GM19372 (cell line): ENCODE results near the gene PLXDC1.
"Not testable (repeated sequence)": the region's sequence is repeated elsewhere in the genome, so short reads cannot be mapped to it uniquely, and the experiment has no call there.

Experiments used
- ATAC-seq: cut with Tn5 transposase; IDR thresholded peaks from one replicate; pipeline ENCODE4 v1.9.1; 2021; ENCODE audit warnings: mild to moderate bottlenecking, low read depth, moderate library complexity; ENCODE audit not compliant: unreplicated experiment

Gene PLXDC1

DNA sequence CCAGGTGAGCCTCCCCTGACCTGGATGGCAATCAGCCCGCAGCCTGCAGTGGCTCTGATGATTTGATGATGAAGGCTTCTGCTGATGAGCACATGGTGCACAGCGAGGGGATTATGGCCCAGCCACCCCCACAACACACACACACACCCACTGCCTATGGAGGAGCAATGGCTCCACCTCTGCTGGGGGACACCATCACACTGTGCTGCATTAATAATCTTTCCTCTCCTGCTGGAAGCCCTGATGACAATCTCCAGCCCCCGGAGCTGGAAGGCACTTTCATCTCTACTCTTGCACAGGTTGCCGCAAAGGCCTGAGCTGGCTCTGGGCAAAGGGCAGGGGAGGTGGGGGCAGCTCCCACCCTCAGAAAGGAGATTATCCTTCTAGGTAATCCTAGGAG is 79.9 kb downstream of the PLXDC1 start:
- ATAC-seq, result no peak

DNA sequence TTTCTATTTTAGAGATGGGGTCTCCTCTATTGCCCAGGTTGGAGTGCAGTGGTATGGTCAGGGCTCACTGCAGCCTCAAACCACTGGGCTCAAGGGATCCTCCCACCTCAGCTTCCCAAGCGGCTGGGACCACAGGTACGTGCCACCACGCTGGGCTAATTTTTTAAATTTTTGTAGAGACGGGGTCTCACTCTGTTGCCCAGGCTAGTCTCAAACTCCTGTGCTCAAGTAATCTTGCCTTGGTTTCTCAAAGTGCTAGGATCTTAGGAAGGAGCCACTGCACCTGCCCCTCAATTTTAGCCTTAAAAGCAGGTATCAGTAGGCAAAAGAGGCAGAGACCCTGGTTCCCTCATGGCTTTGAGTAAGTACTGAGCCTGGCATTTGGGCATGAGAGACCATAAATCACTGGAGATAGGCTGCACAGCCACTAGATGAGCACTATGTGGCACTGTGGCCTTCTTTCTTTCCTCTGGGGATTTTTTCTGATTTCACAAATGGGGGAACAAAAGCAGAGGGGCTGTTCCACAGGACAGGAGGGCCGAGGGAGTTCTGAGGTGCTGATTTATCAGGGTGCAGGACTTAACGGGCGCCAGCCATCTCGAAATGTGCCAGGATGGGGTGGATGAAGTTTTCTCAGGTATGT is 82.2 kb downstream of the PLXDC1 start:
- ATAC-seq, result no peak

DNA sequence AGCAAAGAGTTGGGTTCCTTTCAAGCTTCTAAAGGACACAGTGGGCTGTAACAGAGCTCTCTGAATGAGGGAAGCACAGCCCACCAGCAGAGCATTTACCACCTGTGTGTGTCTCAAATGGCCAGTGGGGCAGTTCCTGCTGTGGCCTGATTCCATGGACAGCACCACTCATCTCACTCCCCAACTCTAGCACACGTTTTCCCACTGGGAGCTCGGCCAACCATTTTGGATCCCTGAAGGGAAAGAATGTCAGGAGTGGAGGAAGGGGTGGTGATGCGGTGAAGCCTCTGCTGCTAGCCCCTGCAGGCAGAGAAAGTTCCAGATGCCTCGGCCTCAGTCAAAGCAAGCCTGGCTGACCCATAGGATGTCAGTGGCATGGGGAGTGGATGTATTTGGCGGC is 86.6 kb downstream of the PLXDC1 start:
- no peak for ATAC-seq

DNA sequence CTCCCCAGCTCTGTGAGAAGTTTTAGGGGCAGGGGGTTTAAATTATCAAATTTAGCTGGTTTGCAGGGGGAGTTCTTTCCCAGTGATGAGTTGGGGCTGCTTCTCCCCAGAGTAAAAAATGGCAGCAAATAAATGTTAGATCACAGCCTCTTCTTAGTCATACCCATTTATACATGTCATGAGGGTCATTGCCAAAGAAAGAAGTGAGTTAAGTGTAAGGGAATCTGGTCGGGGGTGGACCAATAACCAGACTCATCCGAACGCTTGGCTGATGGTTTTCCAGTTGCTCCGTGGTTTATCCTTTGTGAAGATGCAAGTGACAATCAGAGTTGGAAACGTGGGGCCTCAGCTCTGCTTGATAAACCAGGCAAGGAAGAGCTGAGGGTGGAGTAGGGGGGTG is 87.1 kb downstream of the PLXDC1 start:
- ATAC-seq, result no peak

DNA sequence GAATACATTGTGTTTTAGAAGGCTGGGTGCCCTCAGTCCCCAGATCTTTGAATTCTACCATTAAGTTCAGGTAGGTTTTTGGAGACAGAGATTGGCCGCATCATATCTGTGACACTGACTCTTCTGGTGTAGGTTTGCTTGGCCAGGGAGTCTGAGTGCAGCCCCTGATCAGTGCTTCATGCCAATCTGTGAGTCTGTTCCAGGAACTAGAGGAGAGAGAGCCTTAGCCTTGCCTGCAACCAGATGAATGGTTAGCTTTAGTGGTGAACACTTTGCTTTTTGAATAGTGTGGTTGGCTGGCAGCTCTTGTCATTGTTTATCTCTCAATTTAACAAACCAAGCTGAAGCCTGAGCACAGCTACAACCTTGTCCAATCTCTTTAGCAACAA is 87.8 kb downstream of the PLXDC1 start:
- no peak for ATAC-seq

DNA sequence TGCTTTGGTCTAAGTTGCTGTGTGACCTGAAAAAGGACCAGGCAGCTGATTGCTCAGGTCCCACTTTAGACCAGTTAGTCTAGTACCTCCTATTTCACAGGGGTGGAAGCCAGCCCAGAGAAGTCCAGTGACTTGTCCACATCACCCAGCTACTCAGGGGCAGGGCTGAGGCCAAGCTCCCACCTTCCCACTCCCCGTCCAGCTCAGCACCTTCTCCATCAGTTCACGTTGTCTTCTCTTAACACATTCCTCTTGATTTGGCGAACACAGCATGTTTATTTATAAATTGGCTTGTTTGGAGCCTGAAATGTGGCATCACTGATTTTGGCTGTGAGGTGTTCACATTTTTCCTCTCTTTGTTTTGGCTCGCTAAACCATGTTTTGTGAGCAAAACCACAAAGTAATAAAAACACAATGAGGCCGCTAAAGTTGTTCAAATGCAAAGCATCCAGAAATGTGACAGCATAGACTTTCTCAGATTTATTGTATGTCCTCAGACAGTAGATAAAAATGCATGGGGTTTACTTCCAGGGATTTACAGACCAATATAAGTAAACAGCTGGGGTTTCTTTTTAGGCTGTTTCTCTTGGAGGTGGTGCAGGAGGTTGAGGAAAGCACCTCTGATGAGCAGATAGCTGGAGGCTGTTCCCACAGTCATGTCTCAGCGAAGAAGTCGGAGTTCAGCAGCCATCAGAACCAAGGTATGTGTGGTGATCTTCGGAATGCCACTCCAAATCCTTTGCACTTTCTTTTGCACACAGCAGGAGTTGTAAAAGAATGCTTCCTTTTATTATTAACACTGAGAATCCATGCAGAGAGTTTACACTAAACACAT is 88.4 kb downstream of the PLXDC1 start:
- ATAC-seq, result no peak

DNA sequence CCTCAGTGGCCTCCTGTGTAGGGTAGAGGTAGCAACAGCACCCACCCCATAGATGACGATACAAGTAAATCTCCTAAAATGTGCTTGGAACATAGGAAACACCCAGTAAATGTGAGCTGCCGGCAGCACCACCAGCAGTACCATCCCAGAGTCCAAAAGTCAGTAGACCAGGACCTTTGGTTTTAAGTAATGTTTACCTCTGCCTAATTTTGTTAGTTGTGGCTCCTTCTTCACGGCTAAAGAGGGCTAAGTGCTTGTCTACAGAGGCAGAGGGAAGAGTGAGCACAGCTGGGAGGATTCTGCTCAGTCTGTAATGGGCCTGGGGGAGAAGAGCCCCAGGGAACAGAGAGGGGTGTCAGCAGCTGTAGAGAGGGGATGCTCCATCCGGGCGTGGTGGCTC is 92.9 kb downstream of the PLXDC1 start:
- no peak for ATAC-seq

DNA sequence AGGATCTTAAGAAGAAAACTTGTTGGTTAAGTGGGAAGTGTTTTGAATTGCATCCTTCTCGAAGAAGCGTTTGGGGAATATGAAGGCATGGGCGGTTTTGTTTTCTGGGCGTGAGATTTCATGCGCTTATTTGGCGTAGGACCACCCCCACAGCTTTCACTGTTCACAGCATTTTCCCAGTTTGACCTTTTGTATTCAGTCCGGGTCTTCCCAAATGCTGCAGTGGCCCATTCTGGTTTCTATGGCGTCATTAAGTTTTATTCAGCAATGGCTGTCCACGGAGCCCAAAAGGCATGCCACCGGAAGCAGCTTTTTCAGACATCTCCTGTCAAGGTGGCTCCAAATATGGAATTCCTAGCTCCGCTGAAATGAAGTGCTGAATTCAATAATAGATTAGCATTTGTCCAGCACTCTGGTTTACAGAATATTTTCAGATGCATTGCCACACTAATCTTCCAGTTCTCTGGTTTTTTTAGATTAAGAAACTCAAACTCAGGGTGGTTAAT is 93.7 kb downstream of the PLXDC1 start:
- ATAC-seq, result no peak

DNA sequence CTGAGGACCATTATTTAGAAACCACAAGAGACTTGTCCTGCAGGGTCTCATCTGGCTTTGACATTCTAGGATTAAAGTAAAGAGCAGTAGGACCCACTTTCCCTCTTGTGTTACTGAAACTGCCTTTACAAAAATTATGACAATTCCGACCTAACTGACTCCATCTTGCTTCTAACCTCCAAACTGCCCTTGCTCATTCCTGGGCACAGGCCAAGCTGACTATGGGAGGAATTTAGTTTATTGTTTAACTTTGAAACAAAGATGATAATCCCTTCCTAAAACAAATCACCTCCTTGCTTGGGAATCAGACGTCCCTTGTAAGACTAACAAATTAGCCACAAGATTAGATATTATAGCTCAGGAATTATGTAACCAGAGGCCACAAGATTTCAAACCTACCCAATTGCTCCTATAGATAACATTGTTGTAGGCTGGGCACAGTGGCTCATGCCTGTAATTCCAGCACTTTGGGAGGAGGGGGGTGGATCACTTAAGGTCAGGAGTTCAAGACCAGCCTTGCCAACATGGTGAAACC is 97.3 kb downstream of the PLXDC1 start:
- no peak for ATAC-seq

DNA sequence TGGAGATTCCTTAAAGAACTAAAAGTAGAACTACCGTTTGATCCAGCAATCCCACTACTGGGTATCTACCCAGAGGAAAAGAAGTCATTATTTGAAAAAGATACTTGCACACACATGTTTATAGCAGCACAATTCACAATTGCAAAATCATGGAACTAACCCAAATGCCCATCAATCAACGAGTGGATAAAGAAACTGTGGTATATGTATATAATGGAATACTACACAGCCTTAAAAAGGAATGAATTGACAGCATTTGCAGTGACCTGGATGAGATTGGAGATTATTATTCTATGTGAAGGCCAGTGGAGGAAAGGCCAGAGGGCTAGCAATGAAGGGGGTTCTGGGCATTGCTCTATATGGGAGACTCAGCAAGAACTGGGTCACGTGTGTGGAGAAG is 99.0 kb downstream of the PLXDC1 start:
- not testable (repeated sequence) for ATAC-seq

DNA sequence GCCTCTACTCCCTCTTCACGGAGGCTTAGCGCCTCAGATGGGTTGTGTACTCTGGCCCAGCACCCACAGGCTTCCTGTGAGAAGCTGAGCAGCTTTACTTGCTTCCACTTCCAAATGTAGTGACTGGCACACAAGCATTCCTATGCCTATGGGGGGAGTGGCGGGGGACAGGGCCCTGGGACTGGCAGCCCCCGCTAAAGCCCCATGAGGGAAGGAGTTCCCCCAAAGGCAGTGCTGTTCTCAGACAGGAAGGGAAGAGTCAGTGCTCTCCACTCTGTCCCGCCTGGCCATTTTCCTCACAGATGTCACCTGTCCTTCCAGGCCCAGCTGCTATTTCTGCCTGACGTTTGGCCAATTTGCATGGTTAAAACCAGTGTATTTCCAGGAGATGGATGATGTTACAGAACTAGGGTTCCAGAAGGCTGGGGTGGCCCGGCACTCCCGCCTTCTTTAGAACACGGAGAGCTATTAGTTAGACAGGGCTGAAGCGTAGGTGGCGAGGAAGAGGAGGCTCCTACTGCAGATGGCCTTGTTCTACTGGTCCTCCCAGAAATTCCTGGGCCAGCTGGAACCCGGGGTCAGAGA is 100.3 kb downstream of the PLXDC1 start:
- ATAC-seq, result no peak

DNA sequence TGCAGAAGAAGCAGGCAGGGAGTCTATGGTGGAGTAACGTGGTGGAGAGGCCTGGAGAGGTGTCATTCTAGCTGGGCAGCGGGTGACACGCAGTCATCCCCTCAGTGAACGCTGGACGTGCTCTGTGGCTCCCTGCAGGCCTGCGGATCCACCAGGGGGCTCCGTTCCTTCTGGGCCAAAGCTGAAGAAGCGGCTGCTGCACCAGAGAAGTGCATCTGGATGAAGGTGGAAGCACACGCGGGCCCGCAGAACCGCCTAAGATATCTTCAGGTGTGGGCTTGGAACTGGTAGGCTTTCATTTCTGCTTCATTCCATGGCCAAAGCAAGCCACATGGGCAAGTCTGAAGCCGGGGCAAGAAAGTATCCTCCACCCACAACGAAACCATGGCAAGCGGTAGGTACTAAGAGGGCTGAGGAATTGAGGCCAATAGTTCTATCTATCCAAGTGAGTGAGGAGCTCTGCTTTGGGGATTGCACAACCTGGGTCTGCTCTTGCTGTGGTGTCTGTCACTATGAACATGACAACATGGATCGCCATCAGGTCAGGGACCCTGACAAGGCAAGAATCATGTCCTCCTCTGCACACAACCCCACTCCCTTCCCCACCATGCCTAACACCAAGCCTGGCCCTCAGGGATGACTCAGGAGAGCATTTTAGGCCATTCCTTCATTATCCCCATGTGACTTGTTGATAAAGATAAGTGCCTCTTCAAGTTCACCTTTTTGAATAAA is 105.3 kb downstream of the PLXDC1 start:
- ATAC-seq, result no peak

DNA sequence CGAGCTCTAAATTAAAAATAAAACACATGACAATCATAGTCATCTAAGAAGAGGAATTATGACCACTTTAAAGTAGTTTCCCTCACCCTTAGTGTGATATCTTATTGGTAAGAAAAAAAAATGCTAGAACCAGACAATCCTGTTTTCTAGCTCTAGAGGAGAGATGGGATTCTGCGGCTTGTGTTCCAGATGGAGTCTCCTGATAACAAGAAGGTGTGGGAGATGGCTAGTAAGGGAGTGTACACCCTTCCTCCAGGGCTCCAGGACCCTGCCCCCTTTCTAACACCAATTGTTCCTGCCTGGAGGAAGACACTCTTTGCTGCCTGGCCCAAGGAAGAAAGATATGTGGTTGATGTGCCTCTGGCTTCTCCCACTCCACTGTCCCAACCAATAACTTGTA is 115.4 kb downstream of the PLXDC1 start:
- no peak for ATAC-seq

DNA sequence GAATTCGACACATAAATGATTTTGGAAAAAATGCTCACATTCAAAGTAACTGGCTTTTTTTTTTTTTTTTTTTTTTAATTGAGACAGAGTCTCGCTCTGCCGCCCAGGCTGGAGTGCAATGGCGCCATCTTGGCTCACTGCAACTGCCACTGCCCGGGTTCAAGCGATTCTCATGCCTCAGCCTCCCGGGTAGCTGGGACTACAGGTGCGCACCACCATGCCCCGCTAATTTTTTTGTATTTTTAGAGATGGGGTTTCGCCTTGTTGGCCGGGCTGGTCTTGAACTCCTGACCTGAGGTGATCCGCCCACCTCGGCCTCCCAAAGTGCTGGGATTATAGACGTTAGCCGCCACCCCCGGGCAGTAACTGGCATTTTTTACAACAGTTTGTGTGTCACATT is 115.9 kb downstream of the PLXDC1 start:
- ATAC-seq, result not testable (repeated sequence)

DNA sequence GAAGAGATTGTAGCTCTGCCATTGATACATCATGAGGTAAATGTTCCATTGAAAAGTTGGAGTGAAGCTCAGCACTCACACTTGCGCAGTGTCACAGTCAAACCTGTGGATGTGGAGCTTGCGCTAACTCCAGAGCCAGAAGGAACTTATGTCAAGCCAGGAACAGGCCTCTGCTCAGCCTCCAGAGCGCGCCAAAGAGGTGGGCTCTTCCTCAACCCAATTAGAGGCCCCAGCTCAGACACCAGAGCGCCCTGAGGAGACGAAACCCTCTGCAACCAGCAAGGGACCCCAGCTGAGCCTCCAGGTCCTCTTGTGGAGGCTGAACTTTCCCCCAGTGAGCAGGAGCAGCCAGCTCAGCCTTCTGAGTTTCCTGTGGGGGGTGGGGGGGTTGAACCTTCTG is 122.7 kb downstream of the PLXDC1 start:
- no peak for ATAC-seq

DNA sequence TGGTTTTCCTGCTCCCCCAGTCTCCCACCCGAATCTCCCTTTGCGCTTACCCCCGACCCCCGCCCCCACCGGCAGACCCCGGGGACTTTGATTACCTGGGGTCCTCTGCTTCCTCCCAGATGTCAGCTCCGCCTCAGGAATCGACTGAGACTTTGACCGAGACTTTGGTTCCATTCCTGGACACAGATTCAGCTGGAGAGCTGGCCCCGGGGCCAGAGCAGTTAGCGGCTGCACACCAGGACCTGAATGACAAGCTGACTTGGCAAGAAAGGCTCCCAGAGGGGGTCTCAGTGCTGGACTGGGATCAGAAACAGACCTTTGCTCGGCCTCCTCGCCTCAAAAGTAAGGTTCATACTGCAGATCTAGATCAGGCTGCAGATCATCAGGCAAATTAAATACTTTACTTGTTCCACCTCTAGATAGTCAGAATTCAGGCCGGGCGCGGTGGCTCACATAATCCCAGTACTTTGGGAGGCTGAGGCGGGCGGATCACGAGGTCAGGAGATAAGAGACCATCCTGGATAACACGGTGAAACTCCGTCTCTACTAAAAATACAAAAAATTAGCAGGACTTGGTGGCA is 123.9 kb downstream of the PLXDC1 start:
- ATAC-seq, result no peak

DNA sequence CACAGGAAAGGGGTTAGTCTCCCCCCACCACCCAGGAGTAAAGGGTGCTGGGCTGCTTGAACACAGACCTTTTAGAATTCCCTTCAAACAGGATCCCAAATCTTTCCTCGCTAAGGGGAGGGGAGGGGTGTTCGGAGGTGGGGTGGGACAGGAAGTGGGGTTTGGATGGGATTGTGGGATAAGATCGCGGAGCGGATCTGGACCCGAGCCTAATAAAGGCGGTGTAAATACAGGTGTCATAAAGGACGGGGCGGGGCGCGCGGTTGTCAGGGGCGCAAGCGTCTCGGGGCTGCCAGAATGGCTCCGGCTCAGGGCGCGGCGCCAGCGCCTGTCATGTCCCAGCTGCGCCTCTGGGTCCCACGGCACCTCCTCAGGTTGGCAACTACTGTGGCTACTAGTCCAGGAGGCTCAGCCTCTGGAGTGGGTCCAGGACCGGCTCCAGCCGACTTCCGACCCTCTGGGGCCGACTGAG is 124.4 kb downstream of the PLXDC1 start:
- ATAC-seq, result no peak

DNA sequence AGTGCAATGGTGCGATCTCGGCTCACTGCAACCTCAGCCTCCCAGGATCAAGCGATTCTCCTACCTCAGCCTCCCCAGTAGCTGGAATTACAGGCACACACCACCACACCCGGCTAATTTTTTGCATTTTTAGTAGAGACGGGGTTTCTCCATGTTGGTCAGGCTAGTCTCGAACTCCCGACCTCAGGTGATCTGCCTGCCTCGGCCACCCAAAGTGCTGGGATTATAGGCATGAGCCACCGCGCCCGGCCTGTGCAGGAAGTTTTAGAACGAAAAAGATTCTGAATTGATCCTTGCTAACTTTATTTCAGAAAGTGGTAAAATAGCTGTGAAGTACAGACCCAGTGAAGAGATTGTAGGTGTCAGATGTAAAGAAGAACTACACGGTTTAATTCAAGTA is 125.1 kb downstream of the PLXDC1 start:
- not testable (repeated sequence) for ATAC-seq

DNA sequence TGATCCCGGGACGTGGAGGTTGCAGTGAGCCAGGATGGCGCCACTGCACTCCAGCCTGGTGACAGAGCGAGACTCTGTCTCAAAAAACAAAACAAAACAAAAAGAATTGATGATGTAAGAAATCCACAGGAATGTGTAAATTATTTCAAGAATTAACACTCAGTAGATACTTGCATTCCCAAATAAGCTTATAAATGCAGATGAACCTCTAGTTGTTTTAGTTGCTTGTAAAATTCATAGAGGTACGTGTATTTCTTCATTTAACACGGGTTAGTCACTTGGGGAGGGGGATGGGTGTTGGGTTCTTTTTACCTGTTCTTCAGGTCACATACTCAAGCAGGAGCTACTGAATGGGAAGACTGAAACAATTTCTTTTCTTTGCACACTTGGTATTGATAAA is 128.5 kb downstream of the PLXDC1 start:
- no peak for ATAC-seq

DNA sequence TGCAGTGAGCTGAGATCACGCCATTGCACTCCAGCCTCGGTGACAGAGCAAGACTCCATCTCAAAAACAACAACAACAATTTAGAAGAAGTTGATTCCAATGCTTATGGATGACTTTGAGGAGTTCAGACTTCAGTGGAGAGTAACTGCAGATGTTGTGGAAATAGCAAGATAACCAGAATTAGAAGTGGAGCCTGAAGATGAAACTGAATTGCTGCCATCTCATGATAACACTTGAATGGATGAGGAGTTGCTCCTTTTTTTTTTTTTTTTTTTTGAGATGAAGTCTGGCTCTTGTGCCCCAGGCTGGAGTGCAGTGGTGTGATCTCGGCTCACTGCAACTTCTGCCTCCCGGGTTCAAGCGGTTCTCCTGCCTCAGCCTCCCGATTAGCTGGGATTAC is 131.4 kb downstream of the PLXDC1 start:
- not testable (repeated sequence) for ATAC-seq
